Liver (tissue), 3 donors: ENCODE measurements around the gene UHMK1.

Experiments used
- GABPA ChIP-seq, 2 donors: IDR thresholded peaks in 1 of 2; conservative IDR thresholded peaks in 1 of 2; 2 replicates each; pipeline ENCODE4 v1.6.1; 2016; ENCODE audit warnings: antibody characterized with exemption in 2 of 2, mild to moderate bottlenecking in 1 of 2, moderate library complexity in 1 of 2
- RAD21 ChIP-seq, 2 donors: IDR thresholded peaks; 2 replicates each; pipeline ENCODE4 v1.6.1; 2016; ENCODE audit warnings: antibody characterized with exemption in 2 of 2, mild to moderate bottlenecking in 2 of 2
- SP1 ChIP-seq: IDR thresholded peaks from 2 replicates; pipeline ENCODE4 v1.6.1; 2018; ENCODE audit warnings: antibody characterized with exemption, mild to moderate bottlenecking
- TF ChIP-seq, protein P1 (sequence below): fragments of 150-350 bp; IDR thresholded peaks from 2 replicates; pipeline ENCODE4 v1.5.1; 2017; ENCODE audit warnings: improper control_type of control experiment, low read depth, low read length; ENCODE audit not compliant: missing input control
- TF ChIP-seq, protein P2 (sequence below): IDR thresholded peaks from 2 replicates; pipeline ENCODE4 v1.6.1; 2016; ENCODE audit warnings: antibody characterized with exemption, mild to moderate bottlenecking
- donor health status: healthy.
- donor health status: healthy.

DNA sequence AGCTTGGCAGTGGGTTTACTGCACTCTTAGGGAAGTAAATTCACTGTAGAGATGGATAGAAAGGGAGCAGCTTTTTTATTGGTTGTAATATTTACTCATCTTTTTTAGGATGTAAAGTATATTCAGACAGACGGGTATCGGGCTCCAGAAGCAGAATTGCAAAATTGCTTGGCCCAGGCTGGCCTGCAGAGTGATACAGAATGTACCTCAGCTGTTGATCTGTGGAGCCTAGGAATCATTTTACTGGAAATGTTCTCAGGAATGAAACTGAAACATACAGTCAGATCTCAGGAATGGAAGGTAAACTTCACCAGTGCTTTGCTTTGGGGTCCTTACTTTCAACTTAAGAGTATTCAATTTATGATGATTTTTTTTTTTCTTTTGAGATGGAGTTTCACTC, 3.2 kb downstream of the UHMK1 start:
- TF ChIP-seq, protein P1, sequence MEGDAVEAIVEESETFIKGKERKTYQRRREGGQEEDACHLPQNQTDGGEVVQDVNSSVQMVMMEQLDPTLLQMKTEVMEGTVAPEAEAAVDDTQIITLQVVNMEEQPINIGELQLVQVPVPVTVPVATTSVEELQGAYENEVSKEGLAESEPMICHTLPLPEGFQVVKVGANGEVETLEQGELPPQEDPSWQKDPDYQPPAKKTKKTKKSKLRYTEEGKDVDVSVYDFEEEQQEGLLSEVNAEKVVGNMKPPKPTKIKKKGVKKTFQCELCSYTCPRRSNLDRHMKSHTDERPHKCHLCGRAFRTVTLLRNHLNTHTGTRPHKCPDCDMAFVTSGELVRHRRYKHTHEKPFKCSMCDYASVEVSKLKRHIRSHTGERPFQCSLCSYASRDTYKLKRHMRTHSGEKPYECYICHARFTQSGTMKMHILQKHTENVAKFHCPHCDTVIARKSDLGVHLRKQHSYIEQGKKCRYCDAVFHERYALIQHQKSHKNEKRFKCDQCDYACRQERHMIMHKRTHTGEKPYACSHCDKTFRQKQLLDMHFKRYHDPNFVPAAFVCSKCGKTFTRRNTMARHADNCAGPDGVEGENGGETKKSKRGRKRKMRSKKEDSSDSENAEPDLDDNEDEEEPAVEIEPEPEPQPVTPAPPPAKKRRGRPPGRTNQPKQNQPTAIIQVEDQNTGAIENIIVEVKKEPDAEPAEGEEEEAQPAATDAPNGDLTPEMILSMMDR: no peak
- TF ChIP-seq SP1 (no peak), RAD21 (IDR thresholded peaks at IDR 0.05) (no peak), GABPA (IDR thresholded peaks at IDR 0.05 in 1 of 2, conservative IDR thresholded peaks at IDR 0.05 in 1 of 2) (no peak)
- TF ChIP-seq, protein P2, sequence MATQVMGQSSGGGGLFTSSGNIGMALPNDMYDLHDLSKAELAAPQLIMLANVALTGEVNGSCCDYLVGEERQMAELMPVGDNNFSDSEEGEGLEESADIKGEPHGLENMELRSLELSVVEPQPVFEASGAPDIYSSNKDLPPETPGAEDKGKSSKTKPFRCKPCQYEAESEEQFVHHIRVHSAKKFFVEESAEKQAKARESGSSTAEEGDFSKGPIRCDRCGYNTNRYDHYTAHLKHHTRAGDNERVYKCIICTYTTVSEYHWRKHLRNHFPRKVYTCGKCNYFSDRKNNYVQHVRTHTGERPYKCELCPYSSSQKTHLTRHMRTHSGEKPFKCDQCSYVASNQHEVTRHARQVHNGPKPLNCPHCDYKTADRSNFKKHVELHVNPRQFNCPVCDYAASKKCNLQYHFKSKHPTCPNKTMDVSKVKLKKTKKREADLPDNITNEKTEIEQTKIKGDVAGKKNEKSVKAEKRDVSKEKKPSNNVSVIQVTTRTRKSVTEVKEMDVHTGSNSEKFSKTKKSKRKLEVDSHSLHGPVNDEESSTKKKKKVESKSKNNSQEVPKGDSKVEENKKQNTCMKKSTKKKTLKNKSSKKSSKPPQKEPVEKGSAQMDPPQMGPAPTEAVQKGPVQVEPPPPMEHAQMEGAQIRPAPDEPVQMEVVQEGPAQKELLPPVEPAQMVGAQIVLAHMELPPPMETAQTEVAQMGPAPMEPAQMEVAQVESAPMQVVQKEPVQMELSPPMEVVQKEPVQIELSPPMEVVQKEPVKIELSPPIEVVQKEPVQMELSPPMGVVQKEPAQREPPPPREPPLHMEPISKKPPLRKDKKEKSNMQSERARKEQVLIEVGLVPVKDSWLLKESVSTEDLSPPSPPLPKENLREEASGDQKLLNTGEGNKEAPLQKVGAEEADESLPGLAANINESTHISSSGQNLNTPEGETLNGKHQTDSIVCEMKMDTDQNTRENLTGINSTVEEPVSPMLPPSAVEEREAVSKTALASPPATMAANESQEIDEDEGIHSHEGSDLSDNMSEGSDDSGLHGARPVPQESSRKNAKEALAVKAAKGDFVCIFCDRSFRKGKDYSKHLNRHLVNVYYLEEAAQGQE: no peak
